AG04450 (cell line): ENCODE data around the gene NOL12. TPM values are rescaled to one million over a fixed set of nuclear protein-coding genes. Genes with fewer than 3 reads are reported as not detected.

Experiments
- CTCF ChIA-PET: fragments of 300-600, 350-600 bp; formaldehyde crosslinking; extraction: SDS; loops from one replicate; lab custom pipeline; 2022; ENCODE audit warnings: antibody characterized with exemption, inconsistent platforms; lab: Charles Lee
- POLR2A ChIA-PET: fragments of 350-600 bp; formaldehyde crosslinking; extraction: SDS; loops from one replicate; lab custom pipeline; 2021; ENCODE audit warnings: antibody characterized with exemption, inconsistent platforms; lab: Yijun Ruan, JAX
- DNase-seq: peaks from one replicate; pipeline ENCODE4 v3.0.0-alpha.2; 2011; ENCODE audit warnings: low read depth, low spot score
- H3K27ac ChIP-seq: one replicate; pipeline ENCODE4 v1.5.1; 2012; ENCODE audit warnings: low read depth, low read length, control low read depth
- H3K27me3 ChIP-seq: one replicate; pipeline ENCODE4 v1.6.0; 2012; ENCODE audit warnings: low read length; ENCODE audit not compliant: control insufficient read depth, insufficient read depth
- H3K4me3 ChIP-seq: 2 replicates; pipeline ENCODE4 v1.5.1; 2011; ENCODE audit warnings: mild to moderate bottlenecking, low read depth, low read length, control low read depth
- H3K9me3 ChIP-seq: 2 replicates; pipeline ENCODE4 v1.5.1; 2012; ENCODE audit warnings: low read length; ENCODE audit not compliant: control insufficient read depth, insufficient read depth
- polyA plus RNA-seq: library from polyadenylated mRNA; depleted of rRNA; stranded (reverse); fragments of >200 nt; gene quantifications from 2 replicates; pipeline ENCODE4 v1.2.3, GENCODE V29; 2011
- TF ChIP-seq, protein P1 (sequence below): IDR thresholded peaks from 2 replicates; pipeline ENCODE4 v1.5.1; 2011; ENCODE audit warnings: low read depth, low read length, control low read depth, inconsistent platforms

The NOL12 gene
- polyA plus RNA-seq, 1 experiment: 11.8 TPM

DNA sequence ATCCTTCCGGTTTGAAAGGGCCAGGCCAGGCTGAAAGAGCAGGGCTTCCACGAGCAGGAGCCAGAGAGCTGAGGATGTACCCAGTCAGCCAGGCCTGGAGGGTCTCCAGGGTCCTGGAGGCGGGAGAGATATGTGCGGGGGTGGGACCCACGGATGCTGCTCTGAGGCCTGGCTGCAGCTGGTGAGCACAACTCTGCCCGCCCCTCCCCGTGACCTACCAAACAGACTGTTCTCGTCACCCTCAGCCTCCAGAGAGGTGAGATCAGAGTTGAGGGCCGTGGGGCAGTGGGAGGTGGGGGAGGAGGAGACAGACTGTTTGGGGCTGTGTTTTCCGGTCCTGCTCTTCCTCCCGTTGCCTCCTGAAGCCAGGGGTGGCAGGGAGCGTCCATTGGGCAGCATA, 52.9 kb downstream of the NOL12 start:
- DNase-seq: peak; percentile 86
- peak overlapping the region; percentile 73 for H3K27ac ChIP-seq
- POLR2A ChIA-PET: interaction anchor here (0.9 to 1.0 kb wide), 2 partner anchors 37 to 105 kb away, joined by 3 to 4 read pairs; no protein-coding TSS in a partner anchor

DNA sequence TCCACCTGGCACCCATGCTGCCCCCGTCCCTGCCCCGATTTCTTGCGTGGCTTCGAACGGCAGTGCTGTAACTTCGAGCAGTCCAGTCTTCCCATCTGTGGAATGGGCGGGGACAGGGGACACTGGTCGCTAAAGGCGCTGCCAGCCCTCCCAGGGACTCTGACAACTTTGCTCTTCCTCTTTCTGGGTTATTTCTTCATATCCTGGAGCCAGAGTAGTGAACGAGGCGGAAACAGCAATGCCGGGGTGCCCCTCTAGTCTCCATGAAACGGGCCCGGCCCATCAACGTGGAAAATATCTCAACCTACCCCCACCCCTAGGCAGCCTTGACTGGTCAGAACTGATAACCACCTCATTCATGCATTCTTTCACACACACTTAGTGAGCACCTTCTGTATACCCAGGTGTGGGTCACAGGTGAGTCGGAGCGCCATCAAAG, 53.5 kb downstream of the NOL12 start:
- ChIA-PET CTCF (interaction anchor here (1.2 kb wide), 1 partner anchor 96 kb away, joined by 5 read pairs; no protein-coding TSS in a partner anchor), POLR2A (interaction anchor here (1.0 kb wide), 1 partner anchor 36 kb away, joined by 4 read pairs; no protein-coding TSS in a partner anchor)
- no peaks in the 10 kb centered on the region; the same call in 1 of the 2 replicates for H3K9me3 ChIP-seq
- H3K27me3 ChIP-seq: no peaks in the 10 kb centered on the region
- DNase-seq: no peak
- TF ChIP-seq, protein P1, sequence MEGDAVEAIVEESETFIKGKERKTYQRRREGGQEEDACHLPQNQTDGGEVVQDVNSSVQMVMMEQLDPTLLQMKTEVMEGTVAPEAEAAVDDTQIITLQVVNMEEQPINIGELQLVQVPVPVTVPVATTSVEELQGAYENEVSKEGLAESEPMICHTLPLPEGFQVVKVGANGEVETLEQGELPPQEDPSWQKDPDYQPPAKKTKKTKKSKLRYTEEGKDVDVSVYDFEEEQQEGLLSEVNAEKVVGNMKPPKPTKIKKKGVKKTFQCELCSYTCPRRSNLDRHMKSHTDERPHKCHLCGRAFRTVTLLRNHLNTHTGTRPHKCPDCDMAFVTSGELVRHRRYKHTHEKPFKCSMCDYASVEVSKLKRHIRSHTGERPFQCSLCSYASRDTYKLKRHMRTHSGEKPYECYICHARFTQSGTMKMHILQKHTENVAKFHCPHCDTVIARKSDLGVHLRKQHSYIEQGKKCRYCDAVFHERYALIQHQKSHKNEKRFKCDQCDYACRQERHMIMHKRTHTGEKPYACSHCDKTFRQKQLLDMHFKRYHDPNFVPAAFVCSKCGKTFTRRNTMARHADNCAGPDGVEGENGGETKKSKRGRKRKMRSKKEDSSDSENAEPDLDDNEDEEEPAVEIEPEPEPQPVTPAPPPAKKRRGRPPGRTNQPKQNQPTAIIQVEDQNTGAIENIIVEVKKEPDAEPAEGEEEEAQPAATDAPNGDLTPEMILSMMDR: no peak
- H3K27ac ChIP-seq: peak overlapping the region; percentile 70
- H3K4me3 ChIP-seq: no peak overlapping the region

More for the DNA sequence above, 52.9 kb downstream of the NOL12 start:
- H3K9me3 ChIP-seq: no peaks in the 10 kb centered on the region; the same call in 1 of the 2 replicates
- TF ChIP-seq, protein P1: peak; percentile 41
- no peaks in the 10 kb centered on the region for H3K27me3 ChIP-seq
- CTCF ChIA-PET: interaction anchor here (1.2 kb wide), 1 partner anchor 96 kb away, joined by 5 read pairs; no protein-coding TSS in a partner anchor
- no peak overlapping the region for H3K4me3 ChIP-seq

- Histone ChIP-seq H3K27me3 (no peaks in the 10 kb centered on the region), H3K4me3 (no peak overlapping the region), H3K9me3 (no peaks in the 10 kb centered on the region; the same call in 1 of the 2 replicates), H3K27ac (peak overlapping the region; percentile 87)
- ChIA-PET POLR2A (interaction anchor here (0.6 to 3.0 kb wide), 11 partner anchors 10 to 71 kb away, joined by 3 to 16 read pairs (median 4); partner anchors contain the start of genes LGALS1 and NOL12), CTCF (no interaction called here)
- DNase-seq: no peak
- TF ChIP-seq, protein P1: no peak
Measured at GRCh38 chr22:37740455-37741311, 54.5 kb downstream of the NOL12 start.

DNA sequence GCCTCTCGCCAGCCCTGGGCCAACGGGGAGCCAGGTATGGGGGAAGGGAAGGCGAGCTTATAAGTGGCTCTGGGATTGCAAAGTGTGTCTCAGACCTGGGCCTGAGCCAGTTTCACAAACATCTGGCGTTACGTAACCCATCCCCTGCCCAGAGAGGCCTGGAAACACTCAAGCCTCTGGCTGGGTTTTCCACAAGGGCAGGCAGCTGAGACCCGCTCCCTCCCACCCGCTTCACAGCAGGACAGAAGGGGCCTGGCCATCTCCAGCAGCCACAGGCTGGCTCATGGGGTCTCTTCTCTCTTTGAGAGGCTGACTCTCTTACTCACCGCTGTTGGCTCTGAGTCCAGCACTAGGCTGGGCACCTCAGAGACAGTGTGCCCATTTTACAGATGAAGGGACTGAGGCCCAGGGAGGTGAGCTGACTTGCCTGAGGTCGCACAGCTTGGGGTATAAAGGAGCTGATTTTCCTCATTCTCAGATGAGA, 55.2 kb downstream of the NOL12 start:
- Histone ChIP-seq H3K27me3 (no peaks in the 10 kb centered on the region), H3K27ac (peak overlapping the region; percentile 89), H3K4me3 (no peak overlapping the region), H3K9me3 (no peaks in the 10 kb centered on the region; the same call in 1 of the 2 replicates)
- POLR2A ChIA-PET: interaction anchor here (0.6 to 3.0 kb wide), 10 partner anchors 9 to 72 kb away, joined by 3 to 16 read pairs (median 4); partner anchors contain the start of genes LGALS1 and NOL12
- TF ChIP-seq, protein P1: no peak
- CTCF ChIA-PET: interaction anchor here (0.6 kb wide), 2 partner anchors 75 to 1171 kb away, joined by 3 read pairs; no protein-coding TSS in a partner anchor
- DNase-seq: peak; percentile 98
